ENCODE data around the gene ZNF232.
"Not testable (repeated sequence)": the region's sequence is repeated elsewhere in the genome, so short reads cannot be mapped to it uniquely, and the experiment has no call there.

The ZNF232 gene

GRCh38 chr17:5128905-5129535 lies 17.3 kb upstream of the ZNF232 start:
- no peaks in the 10 kb centered on the region for H3K36me3 ChIP-seq (ENCODE audit: control insufficient read depth in 4 of 4, insufficient read depth in 4 of 4, low read length in 3 of 4)
- no peaks in the 10 kb centered on the region for H3K9me3 ChIP-seq (ENCODE audit: control extremely low read depth in 1 of 5, control insufficient read depth in 4 of 5, insufficient read depth in 2 of 5, low read depth in 1 of 5, low read length in 4 of 5)
- H3K4me3 ChIP-seq (ENCODE audit: control insufficient read depth in 1 of 7, extremely low read depth in 1 of 7, insufficient read depth in 4 of 7, low read depth in 2 of 7, low read length in 6 of 7): no peak overlapping the region
- CTCF ChIA-PET: interaction anchor here (1.3 kb wide), 1 partner anchor 10 kb away, joined by 3 read pairs; no protein-coding TSS in a partner anchor
- H3K4me1 ChIP-seq (ENCODE audit: control extremely low read depth in 1 of 4, control insufficient read depth in 4 of 4, insufficient read depth in 4 of 4, low read length in 3 of 4): no peaks in the 10 kb centered on the region
- POLR2A ChIA-PET: no interaction called here
- DNase-seq: no peak
- H3K27me3 ChIP-seq (replicated peaks in 2 of 5; ENCODE audit: control insufficient read depth in 4 of 5, insufficient read depth in 5 of 5, low read length in 4 of 5): peaks cover 0 to 7% (median 5%) of the 10 kb centered on the region in 5 experiments
- H3K27ac ChIP-seq (ENCODE audit: insufficient read depth in 1 of 2, low read depth in 1 of 2, low read length in 2 of 2, poor library complexity in 1 of 2, severe bottlenecking in 2 of 2): no peak overlapping the region
- 100% methylated on average over 10 of the region's 11 CpGs for WGBS (ENCODE audit: insufficient coverage)

DNA sequence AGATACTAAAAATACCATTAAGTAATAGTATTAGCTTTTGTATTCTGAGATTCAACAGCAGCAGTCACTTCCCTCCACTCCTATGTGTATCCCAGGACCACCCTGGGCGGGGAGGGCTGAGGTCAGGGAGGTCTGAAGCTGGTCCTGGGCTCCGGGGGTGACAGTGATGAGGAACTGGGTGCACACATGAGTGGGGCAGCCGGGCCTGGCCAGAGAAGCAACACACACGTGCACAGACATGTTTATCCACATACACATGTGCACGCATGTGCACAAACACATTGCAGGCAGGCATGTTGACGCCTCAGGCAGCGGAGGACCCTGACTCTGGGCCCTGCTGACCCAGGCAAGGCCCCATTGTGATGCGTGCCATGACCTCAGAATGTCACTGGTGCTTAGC lies 16.7 kb upstream of the ZNF232 start:
- H3K27me3 ChIP-seq (replicated peaks in 2 of 5; ENCODE audit: control insufficient read depth in 4 of 5, insufficient read depth in 5 of 5, low read length in 4 of 5): peaks cover 0 to 13% (median 11%) of the 10 kb centered on the region in 5 experiments
- WGBS (ENCODE audit: insufficient coverage): 95% methylated on average over 7 of the region's 8 CpGs
- CTCF ChIA-PET: interaction anchor here (1.3 kb wide), 1 partner anchor 10 kb away, joined by 3 read pairs; no protein-coding TSS in a partner anchor
- H3K27ac ChIP-seq (ENCODE audit: insufficient read depth in 1 of 2, low read depth in 1 of 2, low read length in 2 of 2, poor library complexity in 1 of 2, severe bottlenecking in 2 of 2); H3K36me3 ChIP-seq (ENCODE audit: control insufficient read depth in 4 of 4, insufficient read depth in 4 of 4, low read length in 3 of 4); H3K4me3 ChIP-seq (ENCODE audit: control insufficient read depth in 1 of 7, extremely low read depth in 1 of 7, insufficient read depth in 4 of 7, low read depth in 2 of 7, low read length in 6 of 7); DNase-seq; H3K4me1 ChIP-seq (ENCODE audit: control extremely low read depth in 1 of 4, control insufficient read depth in 4 of 4, insufficient read depth in 4 of 4, low read length in 3 of 4); H3K9me3 ChIP-seq (ENCODE audit: control extremely low read depth in 1 of 5, control insufficient read depth in 4 of 5, insufficient read depth in 2 of 5, low read depth in 1 of 5, low read length in 4 of 5); POLR2A ChIA-PET: not testable (repeated sequence)

GRCh38 chr17:5127910-5128309 lies 16.2 kb upstream of the ZNF232 start:
- H3K27ac ChIP-seq (ENCODE audit: insufficient read depth in 1 of 2, low read depth in 1 of 2, low read length in 2 of 2, poor library complexity in 1 of 2, severe bottlenecking in 2 of 2): no peak overlapping the region
- peaks cover 0 to 16% (median 11%) of the 10 kb centered on the region in 5 experiments for H3K27me3 ChIP-seq (replicated peaks in 2 of 5; ENCODE audit: control insufficient read depth in 4 of 5, insufficient read depth in 5 of 5, low read length in 4 of 5)
- H3K4me1 ChIP-seq (ENCODE audit: control extremely low read depth in 1 of 4, control insufficient read depth in 4 of 4, insufficient read depth in 4 of 4, low read length in 3 of 4): peaks cover 0 to 5% (median 2%) of the 10 kb centered on the region in 4 experiments
- WGBS (ENCODE audit: insufficient coverage): 100% methylated on average over 4 of the region's 4 CpGs
- no peaks in the 10 kb centered on the region for H3K36me3 ChIP-seq (ENCODE audit: control insufficient read depth in 4 of 4, insufficient read depth in 4 of 4, low read length in 3 of 4)
- H3K4me3 ChIP-seq (ENCODE audit: control insufficient read depth in 1 of 7, extremely low read depth in 1 of 7, insufficient read depth in 4 of 7, low read depth in 2 of 7, low read length in 6 of 7): no peak overlapping the region
- DNase-seq: no peak
- H3K9me3 ChIP-seq (ENCODE audit: control extremely low read depth in 1 of 5, control insufficient read depth in 4 of 5, insufficient read depth in 2 of 5, low read depth in 1 of 5, low read length in 4 of 5): no peaks in the 10 kb centered on the region
- POLR2A ChIA-PET: no interaction called here
- CTCF ChIA-PET: interaction anchor here (1.3 kb wide), 1 partner anchor 9 kb away, joined by 3 read pairs; no protein-coding TSS in a partner anchor

DNA sequence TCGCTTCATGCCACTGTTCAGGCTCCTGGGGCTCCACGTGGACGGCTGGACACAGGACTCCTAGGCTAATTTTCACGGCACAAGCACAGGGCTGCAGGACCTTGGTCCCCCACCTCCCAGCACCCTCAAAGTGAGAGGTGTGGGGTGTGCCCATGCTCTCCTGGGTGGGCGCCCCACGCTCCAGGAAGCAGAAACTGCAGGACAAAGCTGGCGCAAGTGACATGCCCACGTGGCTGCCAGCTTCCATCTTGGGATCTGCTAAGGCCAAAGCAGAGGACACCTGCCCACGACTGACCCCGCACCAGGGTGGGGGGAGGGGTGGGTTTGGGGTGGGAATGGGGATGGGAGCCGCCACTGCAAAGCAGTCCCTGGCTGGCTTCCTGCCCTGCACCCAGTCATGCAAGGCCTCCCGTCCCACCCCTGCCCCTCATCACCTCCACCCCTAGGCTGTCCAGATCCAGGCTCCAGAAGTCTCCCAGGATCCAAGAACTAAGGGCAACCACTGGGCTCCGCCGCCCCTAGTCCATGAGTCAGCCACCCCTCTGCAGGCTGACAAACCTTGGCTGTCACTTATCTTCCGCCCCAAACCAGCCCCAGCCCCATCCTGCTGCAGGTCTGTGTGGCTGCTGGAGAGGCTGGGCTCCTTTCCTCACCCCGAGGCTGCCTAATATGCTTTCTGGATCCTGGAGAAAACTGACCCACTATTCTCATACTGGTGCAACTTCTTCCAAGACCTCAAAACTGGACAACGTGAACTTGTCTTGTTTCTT lies 15.2 kb upstream of the ZNF232 start:
- Histone ChIP-seq H3K4me1 (ENCODE audit: control extremely low read depth in 1 of 4, control insufficient read depth in 4 of 4, insufficient read depth in 4 of 4, low read length in 3 of 4) (peaks cover 0 to 11% (median 6%) of the 10 kb centered on the region in 4 experiments), H3K27ac (ENCODE audit: insufficient read depth in 1 of 2, low read depth in 1 of 2, low read length in 2 of 2, poor library complexity in 1 of 2, severe bottlenecking in 2 of 2) (no peak overlapping the region), H3K36me3 (ENCODE audit: control insufficient read depth in 4 of 4, insufficient read depth in 4 of 4, low read length in 3 of 4) (no peaks in the 10 kb centered on the region), H3K27me3 (replicated peaks in 2 of 5; ENCODE audit: control insufficient read depth in 4 of 5, insufficient read depth in 5 of 5, low read length in 4 of 5) (peaks cover 0 to 26% (median 13%) of the 10 kb centered on the region in 5 experiments), H3K9me3 (ENCODE audit: control extremely low read depth in 1 of 5, control insufficient read depth in 4 of 5, insufficient read depth in 2 of 5, low read depth in 1 of 5, low read length in 4 of 5) (no peaks in the 10 kb centered on the region), H3K4me3 (ENCODE audit: control insufficient read depth in 1 of 7, extremely low read depth in 1 of 7, insufficient read depth in 4 of 7, low read depth in 2 of 7, low read length in 6 of 7) (no peak overlapping the region)
- POLR2A ChIA-PET: no interaction called here
- DNase-seq: no peak
- CTCF ChIA-PET: no interaction called here
- whole genome bisulfite sequencing (ENCODE audit: insufficient coverage): 92% methylated on average over 9 of the region's 17 CpGs

DNA sequence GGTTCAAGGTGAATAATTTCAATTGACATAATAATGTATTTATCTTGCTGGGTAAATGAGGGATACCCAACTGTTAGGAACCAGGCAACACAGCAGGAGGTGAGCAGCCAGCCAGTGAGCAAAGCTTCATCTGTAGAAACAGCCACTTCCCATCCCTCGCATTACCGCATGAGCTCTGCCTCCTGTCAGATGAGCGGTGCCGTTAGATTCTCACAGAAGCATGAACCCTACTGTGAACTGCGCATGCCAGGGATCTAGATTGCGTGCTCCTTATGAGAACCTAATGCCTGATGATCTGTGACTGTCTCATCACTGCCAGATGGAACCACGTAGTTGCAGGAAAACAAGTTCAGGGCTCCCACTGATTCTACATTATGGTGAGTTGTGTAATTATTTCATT lies 13.2 kb upstream of the ZNF232 start:
- POLR2A ChIA-PET; CTCF ChIA-PET; H3K27ac ChIP-seq (ENCODE audit: insufficient read depth in 1 of 2, low read depth in 1 of 2, low read length in 2 of 2, poor library complexity in 1 of 2, severe bottlenecking in 2 of 2); H3K9me3 ChIP-seq (ENCODE audit: control extremely low read depth in 1 of 5, control insufficient read depth in 4 of 5, insufficient read depth in 2 of 5, low read depth in 1 of 5, low read length in 4 of 5); H3K36me3 ChIP-seq (ENCODE audit: control insufficient read depth in 4 of 4, insufficient read depth in 4 of 4, low read length in 3 of 4); DNase-seq; H3K4me3 ChIP-seq (ENCODE audit: control insufficient read depth in 1 of 7, extremely low read depth in 1 of 7, insufficient read depth in 4 of 7, low read depth in 2 of 7, low read length in 6 of 7): not testable (repeated sequence)
- 97% methylated on average over 6 of the region's 7 CpGs for WGBS (ENCODE audit: insufficient coverage)
- H3K4me1 ChIP-seq (ENCODE audit: control extremely low read depth in 1 of 4, control insufficient read depth in 4 of 4, insufficient read depth in 4 of 4, low read length in 3 of 4): peaks cover 0 to 11% (median 6%) of the 10 kb centered on the region in 4 experiments
- H3K27me3 ChIP-seq (replicated peaks in 2 of 5; ENCODE audit: control insufficient read depth in 4 of 5, insufficient read depth in 5 of 5, low read length in 4 of 5): peaks cover 0 to 28% (median 13%) of the 10 kb centered on the region in 5 experiments

GRCh38 chr17:5124125-5124760 lies 12.6 kb upstream of the ZNF232 start:
- peaks cover 0 to 11% (median 6%) of the 10 kb centered on the region in 4 experiments for H3K4me1 ChIP-seq (ENCODE audit: control extremely low read depth in 1 of 4, control insufficient read depth in 4 of 4, insufficient read depth in 4 of 4, low read length in 3 of 4)
- CTCF ChIA-PET: not testable (repeated sequence)

More at GRCh38 chr17:5124125-5124760, 12.6 kb upstream of the ZNF232 start:
- H3K9me3 ChIP-seq (ENCODE audit: control extremely low read depth in 1 of 5, control insufficient read depth in 4 of 5, insufficient read depth in 2 of 5, low read depth in 1 of 5, low read length in 4 of 5); H3K27ac ChIP-seq (ENCODE audit: insufficient read depth in 1 of 2, low read depth in 1 of 2, low read length in 2 of 2, poor library complexity in 1 of 2, severe bottlenecking in 2 of 2); H3K36me3 ChIP-seq (ENCODE audit: control insufficient read depth in 4 of 4, insufficient read depth in 4 of 4, low read length in 3 of 4); DNase-seq; H3K4me3 ChIP-seq (ENCODE audit: control insufficient read depth in 1 of 7, extremely low read depth in 1 of 7, insufficient read depth in 4 of 7, low read depth in 2 of 7, low read length in 6 of 7); POLR2A ChIA-PET: not testable (repeated sequence)
- 100% methylated on average over 4 of the region's 5 CpGs for WGBS (ENCODE audit: insufficient coverage)
- H3K27me3 ChIP-seq (replicated peaks in 2 of 5; ENCODE audit: control insufficient read depth in 4 of 5, insufficient read depth in 5 of 5, low read length in 4 of 5): peaks cover 0 to 28% (median 13%) of the 10 kb centered on the region in 5 experiments
